A549 (cell line): ENCODE results near the gene WDR3.

ENCODE experiments used
- CHD2 ChIP-seq: fragments of 150-350 bp; IDR thresholded peaks from 2 replicates; pipeline ENCODE4 v1.6.1; 2014; ENCODE audit warnings: low read length; ENCODE audit not compliant: partially characterized antibody
- CTCF ChIP-seq: fragments of >200 bp; sonication (Bioruptor Twin); formaldehyde crosslinking; IDR thresholded peaks from 3 replicates; pipeline ENCODE4 v1.5.1; 2016

GRCh38 chr1:117981455-117982192 lies 52.1 kb downstream of the WDR3 start:
- TF ChIP-seq CTCF: no peak
- no peak for TF ChIP-seq CHD2
